Activated CD4-positive, alpha-beta T cell treated with anti-CD3 and anti-CD28 coated beads, Interleukin-2, amount 10 ng/mL, durations not matched to agents 7 days and 5 days (primary cell): ENCODE measurements around the gene PSIP1. TPM values are rescaled to one million over a fixed set of nuclear protein-coding genes. Genes with fewer than 3 reads are reported as not detected.

Experiments
- CTCF ChIA-PET: fragments of 350-600 bp; sonication (Branson Sonifier 250); formaldehyde crosslinking; loops from one replicate; lab custom pipeline; 2021; ENCODE audit warnings: antibody characterized with exemption; lab: Charles Lee
- POLR2A ChIA-PET: fragments of 350-600 bp; sonication (Branson Sonifier 250); formaldehyde crosslinking; loops from one replicate; lab custom pipeline; 2021; ENCODE audit warnings: antibody characterized with exemption; lab: Charles Lee
- DNase-seq: peaks from one replicate; pipeline ENCODE4 v3.0.0-alpha.2; 2020
- H3K27ac Mint-ChIP-seq: one replicate; pipeline ENCODE4 v1.8.0; 2021; ENCODE audit warnings: mild to moderate bottlenecking, moderate library complexity, mixed read lengths
- H3K27me3 Mint-ChIP-seq: one replicate; pipeline ENCODE4 v1.8.0; 2021; ENCODE audit warnings: mixed read lengths
- H3K36me3 Mint-ChIP-seq: one replicate; pipeline ENCODE4 v1.8.0; 2021; ENCODE audit warnings: low read depth, mixed read lengths
- H3K4me1 Mint-ChIP-seq: one replicate; pipeline ENCODE4 v1.8.0; 2021; ENCODE audit warnings: mixed read lengths
- H3K4me3 Mint-ChIP-seq: one replicate; pipeline ENCODE4 v1.8.0; 2021; ENCODE audit warnings: mild to moderate bottlenecking, moderate library complexity, mixed read lengths
- H3K9me3 Mint-ChIP-seq: one replicate; pipeline ENCODE4 v1.8.0; 2021; ENCODE audit warnings: mixed read lengths
- total RNA-seq, 2 experiments: library from RNA; stranded (reverse); gene quantifications; one replicate each; pipeline ENCODE4 v1.2.3, GENCODE V29; 2021

PSIP1 gene
- total RNA-seq, 2 experiments from 2014 or later: 148 to 169 TPM

- POLR2A ChIA-PET: no interaction called here
- CTCF ChIA-PET: interaction anchor here (0.7 to 1.9 kb wide), 5 partner anchors 9 to 110 kb away, joined by 3 to 4 read pairs (median 3); partner anchors contain the start of gene PSIP1
- no peaks in the 10 kb centered on the region for H3K9me3 Mint-ChIP-seq
- peak; percentile 94 for DNase-seq
- peaks cover 2% of the 10 kb centered on the region for H3K27me3 Mint-ChIP-seq
- peaks cover 41% of the 10 kb centered on the region for H3K4me1 Mint-ChIP-seq
- H3K27ac Mint-ChIP-seq: peak within 1 kb of the TSS; percentile 93
- peak within 1 kb of the TSS; percentile 94 for H3K4me3 Mint-ChIP-seq
- H3K36me3 Mint-ChIP-seq: peaks cover 27% of the 10 kb centered on the region
Measured at GRCh38 chr9:15422372-15423230, 88.2 kb downstream of the PSIP1 start, which contains the start of gene SNAPC3. Gene SNAPC3, plus strand, starts transcription at chr9:15422876. Its CDS starts 4 bp downstream, at chr9:15422880.

DNA sequence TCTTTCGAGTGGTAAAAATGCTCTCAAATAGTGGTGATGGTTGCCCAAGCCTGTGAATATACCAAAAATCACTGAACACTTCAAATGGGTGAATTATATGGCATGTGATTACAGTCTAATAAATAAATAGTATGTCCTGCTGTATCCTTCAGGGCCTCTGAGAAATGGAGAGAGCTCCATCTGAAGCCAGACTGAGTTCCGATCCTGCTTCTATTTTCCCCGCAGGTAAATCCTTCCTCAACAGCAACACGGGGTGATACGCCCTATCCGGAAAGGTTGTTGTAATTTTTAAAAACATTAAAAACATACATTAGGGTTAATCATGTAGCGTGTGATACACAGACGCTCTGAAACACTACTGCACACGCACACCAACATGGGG lies 88.8 kb downstream of the PSIP1 start:
- CTCF ChIA-PET: interaction anchor here (0.8 to 1.9 kb wide), 2 partner anchors 9 to 89 kb away, joined by 3 to 4 read pairs; partner anchors contain the start of gene PSIP1
- Mint-ChIP-seq H3K27ac (peak overlapping the region; percentile 93), H3K27me3 (peaks cover 2% of the 10 kb centered on the region), H3K36me3 (peaks cover 25% of the 10 kb centered on the region), H3K4me3 (peak overlapping the region; percentile 94), H3K4me1 (peaks cover 38% of the 10 kb centered on the region), H3K9me3 (no peaks in the 10 kb centered on the region)
- DNase-seq: no peak
- POLR2A ChIA-PET: no interaction called here

DNA sequence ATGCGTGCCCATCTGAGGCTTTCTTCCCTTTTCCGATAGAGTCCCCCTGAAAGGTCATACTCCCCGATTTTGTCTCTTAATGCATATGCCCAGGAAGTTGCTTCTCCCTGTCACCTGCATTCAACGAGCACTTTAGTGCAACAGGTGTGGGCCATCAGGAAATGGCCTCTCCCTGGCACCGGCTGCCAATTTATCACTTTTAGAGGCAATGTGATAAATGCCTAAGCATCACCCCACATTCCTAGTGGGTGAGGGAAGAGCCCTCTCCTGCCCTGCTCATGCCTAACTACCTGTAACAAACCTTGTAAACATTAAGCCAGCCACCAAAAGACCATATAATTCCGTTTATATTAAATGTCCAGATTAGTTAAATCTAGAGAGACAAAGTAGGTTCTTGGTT lies 89.2 kb downstream of the PSIP1 start:
- Mint-ChIP-seq H3K4me1 (peaks cover 33% of the 10 kb centered on the region), H3K36me3 (peaks cover 22% of the 10 kb centered on the region), H3K9me3 (no peaks in the 10 kb centered on the region), H3K27ac (no peak overlapping the region), H3K4me3 (no peak overlapping the region), H3K27me3 (peaks cover 2% of the 10 kb centered on the region)
- DNase-seq: no peak
- ChIA-PET CTCF (interaction anchor here (0.8 kb wide), 1 partner anchor 8 kb away, joined by 3 read pairs; no protein-coding TSS in a partner anchor), POLR2A (no interaction called here)

DNA sequence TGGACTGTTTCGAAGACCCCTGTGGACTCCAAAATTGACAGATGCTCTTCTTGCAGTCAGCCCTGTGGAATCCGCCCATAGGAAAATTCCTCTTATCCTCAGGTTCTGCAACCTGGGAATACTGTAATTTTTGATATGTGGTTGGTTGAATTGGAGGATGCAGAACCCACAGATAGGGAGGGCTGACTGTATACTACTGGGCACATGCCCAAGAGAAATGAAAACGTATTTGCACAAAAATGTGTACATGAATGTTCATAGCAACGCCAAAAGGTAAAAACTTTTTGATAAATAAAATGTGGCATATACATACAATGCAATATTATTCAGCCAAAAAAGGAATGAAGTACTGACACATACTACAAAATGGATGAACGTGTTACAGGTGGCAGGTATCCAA lies 90.0 kb downstream of the PSIP1 start:
- Mint-ChIP-seq H3K27me3 (peaks cover 2% of the 10 kb centered on the region), H3K9me3 (no peaks in the 10 kb centered on the region), H3K4me1 (peaks cover 28% of the 10 kb centered on the region), H3K27ac (no peak overlapping the region), H3K4me3 (no peak overlapping the region), H3K36me3 (peaks cover 16% of the 10 kb centered on the region)
- no peak for DNase-seq
- ChIA-PET CTCF (no interaction called here), POLR2A (no interaction called here)

DNA sequence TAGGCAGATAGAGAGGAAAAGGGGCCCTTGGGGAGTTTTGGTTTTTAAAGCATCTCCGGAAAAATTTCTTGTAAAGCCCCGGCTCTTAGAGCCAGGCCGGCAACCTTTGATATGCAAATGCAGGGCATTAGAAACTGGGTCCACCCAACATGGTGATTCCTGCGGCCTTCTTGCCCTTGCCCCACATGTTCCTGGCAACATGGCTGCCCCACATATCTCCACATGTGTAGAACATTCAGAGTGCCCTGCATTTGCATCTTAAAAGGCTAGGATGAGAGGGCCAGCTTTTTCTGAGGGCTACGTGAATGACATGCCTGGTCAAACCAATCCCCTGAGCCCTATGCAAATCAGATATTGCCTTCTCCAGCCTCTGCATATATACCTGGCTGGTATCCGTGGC lies 93.1 kb downstream of the PSIP1 start:
- POLR2A ChIA-PET: no interaction called here
- no peak overlapping the region for H3K4me3 Mint-ChIP-seq
- peaks cover 9% of the 10 kb centered on the region for H3K4me1 Mint-ChIP-seq
- no peaks in the 10 kb centered on the region for H3K9me3 Mint-ChIP-seq
- CTCF ChIA-PET: no interaction called here
- H3K27ac Mint-ChIP-seq: no peak overlapping the region
- peaks cover 2% of the 10 kb centered on the region for H3K27me3 Mint-ChIP-seq
- no peak for DNase-seq
- no peaks in the 10 kb centered on the region for H3K36me3 Mint-ChIP-seq

- H3K27me3 Mint-ChIP-seq: peaks cover 6% of the 10 kb centered on the region
- CTCF ChIA-PET: no interaction called here
- DNase-seq: peak; percentile 57
- H3K9me3 Mint-ChIP-seq: no peaks in the 10 kb centered on the region
- H3K4me3 Mint-ChIP-seq: no peak overlapping the region
- H3K27ac Mint-ChIP-seq: no peak overlapping the region
- no peaks in the 10 kb centered on the region for H3K36me3 Mint-ChIP-seq
- H3K4me1 Mint-ChIP-seq: peaks cover 3% of the 10 kb centered on the region
- POLR2A ChIA-PET: no interaction called here
Measured at GRCh38 chr9:15416880-15417279, 93.9 kb downstream of the PSIP1 start.

Other genes with a start within 250 kb of the PSIP1 start
- gene TTC39B, start 203.8 kb downstream of the PSIP1 start, total RNA-seq: 10 to 100 TPM; 25.5 to 27.0 TPM
- gene SNAPC3, start 88.1 kb downstream of the PSIP1 start, total RNA-seq: 10 to 100 TPM; 28.0 to 31.5 TPM
- 1 to 10 TPM; 1.2 to 1.3 TPM for gene CCDC171, start 42.1 kb upstream of the PSIP1 start, total RNA-seq